Endothelial cell of umbilical vein (primary cell): Measurements from ENCODE around the gene HOXA11. TPM values are rescaled to one million over a fixed set of nuclear protein-coding genes. Genes with fewer than 3 reads are reported as not detected.

ENCODE experiments used
- BruUV-seq: library from RNA; stranded (reverse); fragments of 400-500 nt; replicated peaks from 2 replicates; lab custom pipeline; 2021; lab: Mats Ljungman, UMichigan
- CTCF ChIA-PET: fragments of 300-600, 350-600 bp; sonication (Branson Sonifier 250); formaldehyde crosslinking; loops from one replicate; lab custom pipeline; 2021; ENCODE audit warnings: antibody characterized with exemption, inconsistent platforms; lab: Charles Lee
- POLR2A ChIA-PET: fragments of 300-600, 350-600 bp; sonication (Branson Sonifier 250); formaldehyde crosslinking; loops from one replicate; lab custom pipeline; 2021; ENCODE audit warnings: antibody characterized with exemption, inconsistent platforms; lab: Charles Lee
- DNase-seq: peaks from one replicate; pipeline ENCODE4 v3.0.0-alpha.2; 2011; ENCODE audit warnings: low read depth, low spot score
- FAIRE-seq: peaks from 2 replicates; lab custom pipeline; 2011; peaks lifted over from hg19 to GRCh38; lab: Jason Lieb, UNC
- H2AFZ ChIP-seq: 2 replicates; pipeline ENCODE4 v1.6.0; 2012; ENCODE audit warnings: low read depth, low read length, control low read depth, inconsistent platforms
- H3K27ac ChIP-seq: 2 replicates; pipeline ENCODE4 v1.5.1; 2011; ENCODE audit warnings: low read depth, mild to moderate bottlenecking, control low read depth, low read length, moderate library complexity; ENCODE audit not compliant: insufficient read depth
- H3K27me3 ChIP-seq, 2 experiments: 2 replicates each; pipeline versions ENCODE4 v1.6.0 to v1.6.1; 2011; ENCODE audit warnings: low read length in 2 of 2, mixed read lengths in 1 of 2; ENCODE audit not compliant: control insufficient read depth in 2 of 2, insufficient read depth in 2 of 2
- H3K36me3 ChIP-seq, 2 experiments: 2 replicates in 1 of 2; 3 replicates in 1 of 2; pipeline ENCODE4 v1.5.1; 2011; ENCODE audit warnings: low read length in 2 of 2, mild to moderate bottlenecking in 1 of 2, moderate library complexity in 1 of 2; ENCODE audit not compliant: control insufficient read depth in 2 of 2, insufficient read depth in 2 of 2; ENCODE audit errors: extremely low read depth in 1 of 2
- H3K4me1 ChIP-seq: 3 replicates; pipeline ENCODE4 v1.5.1; 2011; ENCODE audit warnings: mild to moderate bottlenecking, low read length; ENCODE audit not compliant: control insufficient read depth, insufficient read depth; ENCODE audit errors: extremely low read depth
- H3K4me2 ChIP-seq: 2 replicates; pipeline ENCODE4 v1.6.1; 2011; ENCODE audit warnings: low read length, control low read depth, mixed read lengths; ENCODE audit not compliant: insufficient read depth
- H3K4me3 ChIP-seq, 3 experiments: fragments of 200-600 bp in 1 of 3; sonication (generic), shearing (Covaris generic) in 1 of 3; replicated peaks in 1 of 3; 2 replicates each; pipeline ENCODE4 v1.5.1; 2011 to 2016; ENCODE audit warnings: control low read depth in 3 of 3, low read length in 3 of 3, mild to moderate bottlenecking in 2 of 3, inconsistent platforms in 1 of 3, low read depth in 1 of 3, moderate library complexity in 1 of 3; ENCODE audit not compliant: insufficient read depth in 1 of 3
- H3K79me2 ChIP-seq: 2 replicates; pipeline ENCODE4 v1.6.0; 2012; ENCODE audit warnings: low read length, inconsistent platforms; ENCODE audit not compliant: control insufficient read depth, insufficient read depth
- H3K9ac ChIP-seq: replicated peaks from 2 replicates; pipeline ENCODE3; 2011; ENCODE audit warnings: low read length, control low read depth; ENCODE audit not compliant: insufficient read depth; ENCODE audit errors: extremely low read depth
- H3K9me1 ChIP-seq: replicated peaks from 3 replicates; pipeline ENCODE4 v1.6.0; 2011; ENCODE audit warnings: mild to moderate bottlenecking, low read length; ENCODE audit not compliant: control insufficient read depth, insufficient read depth; ENCODE audit errors: extremely low read depth
- H3K9me3 ChIP-seq: replicated peaks from 2 replicates; pipeline ENCODE4 v1.5.1; 2012; ENCODE audit warnings: low read length, inconsistent platforms; ENCODE audit not compliant: control insufficient read depth, insufficient read depth
- H4K20me1 ChIP-seq: replicated peaks from 2 replicates; pipeline ENCODE3; 2011; ENCODE audit warnings: mild to moderate bottlenecking, low read length; ENCODE audit not compliant: control insufficient read depth, insufficient read depth; ENCODE audit errors: extremely low read depth
- CTCF ChIP-seq, 2 donors: IDR thresholded peaks; 1 replicate in 1 of 2; 2 replicates in 1 of 2; pipeline ENCODE4 v1.5.1; 2011; ENCODE audit warnings: low read length in 2 of 2, mild to moderate bottlenecking in 2 of 2, moderate library complexity in 2 of 2, control low read depth in 1 of 2, inconsistent platforms in 1 of 2, low read depth in 1 of 2; ENCODE audit not compliant: insufficient read depth in 1 of 2; ENCODE audit errors: extremely low read depth in 1 of 2
- EZH2 ChIP-seq: IDR thresholded peaks from 2 replicates; pipeline ENCODE4 v1.6.1; 2012; ENCODE audit warnings: borderline replicate concordance, low read depth, mild to moderate bottlenecking, moderate library complexity, low read length, inconsistent platforms; ENCODE audit not compliant: severe bottlenecking
- FOS ChIP-seq: IDR thresholded peaks from 2 replicates; pipeline ENCODE4 v1.6.1; 2011; ENCODE audit warnings: mild to moderate bottlenecking, low read length, moderate library complexity, borderline replicate concordance; ENCODE audit not compliant: insufficient read depth
- GATA2 ChIP-seq: IDR thresholded peaks from 2 replicates; pipeline ENCODE4 v1.7.0; 2011; ENCODE audit warnings: low read depth, mild to moderate bottlenecking, moderate library complexity, mixed read lengths, low read length; ENCODE audit not compliant: insufficient read length, insufficient read depth
- JUN ChIP-seq: IDR thresholded peaks from 2 replicates; pipeline ENCODE4 v1.6.1; 2011; ENCODE audit warnings: borderline replicate concordance, low read depth; ENCODE audit not compliant: insufficient read length, insufficient read depth
- MAX ChIP-seq: IDR thresholded peaks from 2 replicates; pipeline ENCODE4 v1.6.1; 2011; ENCODE audit not compliant: insufficient read depth, insufficient read length
- MYC ChIP-seq: IDR thresholded peaks from one replicate; pipeline ENCODE4 v1.6.1; 2011; ENCODE audit warnings: mild to moderate bottlenecking, low read depth, low read length
- POLR2A ChIP-seq: IDR thresholded peaks from 2 replicates; pipeline ENCODE4 v1.6.1; 2012; ENCODE audit warnings: low read depth, mild to moderate bottlenecking, control low read depth, low read length
- POLR2AphosphoS5 ChIP-seq: IDR thresholded peaks from 2 replicates; pipeline ENCODE4 v1.6.1; 2012; ENCODE audit warnings: low read depth, mild to moderate bottlenecking, control low read depth, low read length, moderate library complexity; ENCODE audit not compliant: insufficient read depth
- dilution Hi-C: fragments of 300-500 bp; cut with MboI; formaldehyde crosslinking; loops from one replicate; pipeline ENCODE4 v1.15.0; 2019; ENCODE audit warnings: low sequenced_read_pairs; ENCODE audit not compliant: extremely low pct_ligation_motif_present
- intact Hi-C: fragments of 100-400 bp; cut with micrococcal nuclease; formaldehyde crosslinking; loops from one replicate; pipeline ENCODE4 v1.10.0; 2022
- polyA plus RNA-seq, 4 experiments: library from polyadenylated mRNA; depleted of rRNA in 3 of 4; stranded (reverse) in 3 of 4; unstranded in 1 of 4; fragments of >200 nt; gene quantifications; 2 replicates each; pipeline versions ENCODE4 v1.2.1 to v1.2.3, GENCODE V29; 2011 to 2012; ENCODE audit warnings: missing spikeins in 1 of 4
- total RNA-seq: library from RNA; stranded (reverse); gene quantifications from 2 replicates; pipeline ENCODE4 v1.2.3, GENCODE V29; 2021

The HOXA11 gene
- total and polyA plus RNA-seq, 2 donors (not counting 3 experiments of a cell fraction or from before 2014, with no cell fraction given): 10.4 to 16.7 TPM

GRCh38 chr7:27178366-27178765, 6.7 kb downstream of the HOXA11 start:
- peak overlapping the region; percentile 98 for H3K4me2 ChIP-seq
- no peak overlapping the region for H2AFZ ChIP-seq
- peaks cover 94% of the 10 kb centered on the region for H3K79me2 ChIP-seq
- ChIA-PET POLR2A (interaction anchor here (0.7 to 2.0 kb wide), 4 partner anchors 13 to 54 kb away, joined by 3 to 7 read pairs (median 6); partner anchors contain the start of gene HOXA9), CTCF (interaction anchor here (0.7 to 8.0 kb wide), 13 partner anchors 9 to 916 kb away, joined by 3 to 86 read pairs (median 15); partner anchors contain the start of genes HOXA3, HOXA5, HOXA6 and HOXA7)
- BruUV-seq: no TSS peak
- H3K9ac ChIP-seq: peak overlapping the region; percentile 95
- no peaks in the 10 kb centered on the region for H3K36me3 ChIP-seq
- intact Hi-C loops: no loop called here
- peaks cover 65% of the 10 kb centered on the region for H3K4me1 ChIP-seq
- no peaks in the 10 kb centered on the region for H3K9me1 ChIP-seq
- DNase-seq: peak; percentile 60
- no peaks in the 10 kb centered on the region for H3K27me3 ChIP-seq
- dilution Hi-C loops: no loop called here
- no peaks in the 10 kb centered on the region for H3K9me3 ChIP-seq
- H3K27ac ChIP-seq: peak overlapping the region; percentile 96
- TF ChIP-seq EZH2 (no peak), POLR2AphosphoS5 (no peak), CTCF (IDR thresholded peaks at IDR 0.05; ENCODE audit: extremely low read depth in 1 of 2, insufficient read depth in 1 of 2, low read depth in 1 of 2, low read length in 2 of 2) (no peak), MAX (no peak), FOS (no peak), JUN (no peak), GATA2 (no peak), MYC (no peak), POLR2A (no peak)
- peak overlapping the region; percentile 53 to 94 (median 69) for H3K4me3 ChIP-seq
- peak; percentile 55 for FAIRE-seq
- no peaks in the 10 kb centered on the region for H4K20me1 ChIP-seq
